Trophoblast cell (in vitro differentiated cells and primary cell): ENCODE data around the gene FNDC3B.

Experiments
- DNase-seq, 2 donors: peaks; one replicate each; pipeline ENCODE4 v3.0.0-alpha.2; 2016
- H2AFZ ChIP-seq: 2 replicates; pipeline ENCODE4 v1.6.1; 2013; ENCODE audit warnings: low read length, moderate library complexity, mild to moderate bottlenecking; ENCODE audit not compliant: insufficient read depth, poor library complexity
- H2AK5ac ChIP-seq: 2 replicates; pipeline ENCODE4 v1.6.1; 2013; ENCODE audit warnings: mild to moderate bottlenecking, low read length
- H2BK120ac ChIP-seq: 2 replicates; pipeline ENCODE4 v1.6.1; 2013; ENCODE audit warnings: low read length, mild to moderate bottlenecking, moderate library complexity; ENCODE audit not compliant: insufficient read depth, poor library complexity
- H2BK12ac ChIP-seq: 2 replicates; pipeline ENCODE4 v1.6.1; 2013; ENCODE audit warnings: mild to moderate bottlenecking, low read length, moderate library complexity
- H2BK5ac ChIP-seq: 2 replicates; pipeline ENCODE4 v1.6.1; 2013; ENCODE audit warnings: low read length, low read depth, moderate library complexity, mild to moderate bottlenecking; ENCODE audit not compliant: poor library complexity
- H3K14ac ChIP-seq: 2 replicates; pipeline ENCODE4 v1.6.1; 2013; ENCODE audit warnings: mild to moderate bottlenecking, low read length
- H3K18ac ChIP-seq: 2 replicates; pipeline ENCODE4 v1.6.1; 2013; ENCODE audit warnings: mild to moderate bottlenecking, low read length
- H3K23ac ChIP-seq: 2 replicates; pipeline ENCODE4 v1.6.1; 2013; ENCODE audit warnings: low read length
- H3K27ac ChIP-seq: 2 replicates; pipeline ENCODE4 v1.5.1; 2013; ENCODE audit warnings: low read depth, mild to moderate bottlenecking, inconsistent platforms, low read length, moderate library complexity
- H3K27me3 ChIP-seq: 2 replicates; pipeline ENCODE4 v1.6.1; 2013; ENCODE audit warnings: inconsistent platforms, mild to moderate bottlenecking, low read length, moderate library complexity; ENCODE audit not compliant: insufficient read depth
- H3K36me3 ChIP-seq, 2 experiments: 1 replicate in 1 of 2; 2 replicates in 1 of 2; pipeline ENCODE4 v1.6.1; 2013; ENCODE audit warnings: low read length in 2 of 2, mild to moderate bottlenecking in 2 of 2, moderate library complexity in 1 of 2; ENCODE audit not compliant: insufficient read depth in 2 of 2, control insufficient read depth in 1 of 2
- H3K4ac ChIP-seq: 2 replicates; pipeline ENCODE4 v1.6.1; 2013; ENCODE audit warnings: low read depth, mild to moderate bottlenecking, low read length, moderate library complexity
- H3K4me1 ChIP-seq, 2 experiments: 1 replicate in 1 of 2; 2 replicates in 1 of 2; pipeline ENCODE4 v1.6.1; 2013; ENCODE audit warnings: low read length in 2 of 2, mild to moderate bottlenecking in 2 of 2, moderate library complexity in 1 of 2; ENCODE audit not compliant: insufficient read depth in 2 of 2, control insufficient read depth in 1 of 2
- H3K4me2 ChIP-seq: 2 replicates; pipeline ENCODE4 v1.6.1; 2013; ENCODE audit warnings: inconsistent platforms, mild to moderate bottlenecking, low read length, moderate library complexity
- H3K4me3 ChIP-seq: 2 replicates; pipeline ENCODE4 v1.5.1; 2013; ENCODE audit warnings: mild to moderate bottlenecking, low read depth, low read length, inconsistent platforms
- H3K79me1 ChIP-seq: one replicate; pipeline ENCODE4 v1.6.1; 2013; ENCODE audit warnings: low read length
- H3K79me2 ChIP-seq: 2 replicates; pipeline ENCODE4 v1.6.1; 2013; ENCODE audit warnings: low read length, mild to moderate bottlenecking; ENCODE audit not compliant: control insufficient read depth, insufficient read depth, poor library complexity
- H3K9ac ChIP-seq: 2 replicates; pipeline ENCODE4 v1.6.1; 2013; ENCODE audit warnings: mild to moderate bottlenecking, low read length
- H3K9me3 ChIP-seq: 2 replicates; pipeline ENCODE4 v1.6.1; 2013; ENCODE audit warnings: low read depth, mild to moderate bottlenecking, control low read depth, inconsistent platforms, low read length; ENCODE audit not compliant: insufficient read depth
- H4K12ac ChIP-seq: 2 replicates; pipeline ENCODE4 v1.6.1; 2013; ENCODE audit warnings: low read depth, mild to moderate bottlenecking, low read length, moderate library complexity
- H4K8ac ChIP-seq: 2 replicates; pipeline ENCODE4 v1.6.1; 2013; ENCODE audit warnings: low read depth, mild to moderate bottlenecking, low read length, moderate library complexity
- H4K91ac ChIP-seq: one replicate; pipeline ENCODE4 v1.6.1; 2013; ENCODE audit warnings: low read depth, mild to moderate bottlenecking, low read length, moderate library complexity
- WGBS: extraction: QIAGEN DNeasy Blood & Tissue Kit; methylation state at CpG from one replicate; pipeline ENCODE4 v1.1.7; 2013; ENCODE audit warnings: missing lambda C conversion rate; ENCODE audit not compliant: insufficient read length, insufficient coverage; ENCODE audit errors: extremely low coverage; 5-methylcytosine and 5-hydroxymethylcytosine counted together

FNDC3B gene

DNA sequence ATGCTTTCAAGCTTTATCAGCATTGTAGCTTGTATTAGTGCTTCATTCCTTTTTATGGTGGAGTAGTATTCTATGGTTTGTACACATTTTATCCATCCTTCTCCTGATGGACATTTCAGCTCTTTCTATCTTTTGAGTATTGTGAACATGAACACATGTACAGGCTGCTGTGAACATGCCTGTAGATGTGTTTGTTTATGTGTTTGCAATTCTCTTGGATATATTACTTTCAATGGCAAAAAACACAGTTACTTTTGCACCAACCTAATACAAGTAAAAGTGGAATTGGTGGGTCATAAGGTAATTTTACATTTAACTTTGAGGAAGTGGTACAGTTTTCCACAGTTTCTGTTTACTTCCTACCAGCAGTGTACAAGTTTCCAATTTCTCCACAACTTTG, 180.4 kb downstream of the FNDC3B start:
- H3K23ac ChIP-seq, result no peak overlapping the region
- H3K4ac ChIP-seq, result no peak overlapping the region
- no peaks in the 10 kb centered on the region for H3K36me3 ChIP-seq
- H2AK5ac ChIP-seq, result no peak overlapping the region
- no peak overlapping the region for H3K4me3 ChIP-seq
- H2BK120ac ChIP-seq, result no peak overlapping the region
- no peak overlapping the region for H4K8ac ChIP-seq
- H3K9ac ChIP-seq, result no peak overlapping the region
- no peak overlapping the region for H3K14ac ChIP-seq
- H3K18ac ChIP-seq, result no peak overlapping the region
- H2AFZ ChIP-seq, result no peak overlapping the region
- peaks cover 4 to 11% of the 10 kb centered on the region in 2 experiments for H3K4me1 ChIP-seq
- H2BK12ac ChIP-seq, result no peak overlapping the region
- no peak overlapping the region for H3K27ac ChIP-seq
- H3K79me2 ChIP-seq, result peaks cover 2% of the 10 kb centered on the region
- H4K12ac ChIP-seq, result no peak overlapping the region
- no peaks in the 10 kb centered on the region for H3K27me3 ChIP-seq
- H3K4me2 ChIP-seq, result no peak overlapping the region
- H3K9me3 ChIP-seq, result no peaks in the 10 kb centered on the region
- H2BK5ac ChIP-seq, result no peak overlapping the region
- H4K91ac ChIP-seq, result no peak overlapping the region
- peaks cover 3% of the 10 kb centered on the region for H3K79me1 ChIP-seq
- no peak for DNase-seq

GRCh38 chr3:172221547-172221946, 182.2 kb downstream of the FNDC3B start:
- H2BK12ac ChIP-seq, result no peak overlapping the region
- WGBS, result no CpG with 5 or more reads among the region's 2 CpGs
- no peaks in the 10 kb centered on the region for H3K9me3 ChIP-seq
- H4K8ac ChIP-seq, result no peak overlapping the region
- no peak overlapping the region for H2AK5ac ChIP-seq
- no peak overlapping the region for H2BK120ac ChIP-seq
- no peak overlapping the region for H4K12ac ChIP-seq
- no peak overlapping the region for H3K4me2 ChIP-seq
- H3K9ac ChIP-seq, result no peak overlapping the region
- no peak overlapping the region for H3K4me3 ChIP-seq
- no peak overlapping the region for H3K27ac ChIP-seq
- no peak overlapping the region for H3K23ac ChIP-seq
- no peak overlapping the region for H3K14ac ChIP-seq
- no peak overlapping the region for H3K4ac ChIP-seq
- no peak overlapping the region for H2AFZ ChIP-seq
- no peaks in the 10 kb centered on the region for H3K27me3 ChIP-seq
- H3K36me3 ChIP-seq, result no peaks in the 10 kb centered on the region
- peaks cover 4 to 11% of the 10 kb centered on the region in 2 experiments for H3K4me1 ChIP-seq
- no peak overlapping the region for H4K91ac ChIP-seq
- H3K79me2 ChIP-seq, result peaks cover 2% of the 10 kb centered on the region
- peaks cover 6% of the 10 kb centered on the region for H3K79me1 ChIP-seq
- peak in 1 of 2 donors; percentile 58 for DNase-seq
- no peak overlapping the region for H2BK5ac ChIP-seq
- H3K18ac ChIP-seq, result no peak overlapping the region

- Histone ChIP-seq H2AK5ac (no peak overlapping the region), H4K91ac (no peak overlapping the region), H3K9me3 (no peaks in the 10 kb centered on the region), H3K4me2 (no peak overlapping the region), H3K9ac (no peak overlapping the region), H3K23ac (no peak overlapping the region), H3K4me1 (peaks cover 4 to 14% of the 10 kb centered on the region in 2 experiments), H2AFZ (no peak overlapping the region), H3K79me2 (peaks cover 2% of the 10 kb centered on the region), H3K27ac (no peak overlapping the region), H3K4me3 (no peak overlapping the region), H4K12ac (no peak overlapping the region), H3K14ac (no peak overlapping the region), H3K36me3 (no peaks in the 10 kb centered on the region), H2BK12ac (no peak overlapping the region), H4K8ac (no peak overlapping the region), H3K79me1 (peaks cover 8% of the 10 kb centered on the region), H2BK120ac (no peak overlapping the region), H3K18ac (peak overlapping the region; percentile 84), H2BK5ac (no peak overlapping the region), H3K27me3 (no peaks in the 10 kb centered on the region), H3K4ac (peak overlapping the region; percentile 19)
- DNase-seq, result no peak
- no CpG with 5 or more reads among the region's 10 CpGs for WGBS
Measured at GRCh38 chr3:172222478-172223071, 183.2 kb downstream of the FNDC3B start.

DNA sequence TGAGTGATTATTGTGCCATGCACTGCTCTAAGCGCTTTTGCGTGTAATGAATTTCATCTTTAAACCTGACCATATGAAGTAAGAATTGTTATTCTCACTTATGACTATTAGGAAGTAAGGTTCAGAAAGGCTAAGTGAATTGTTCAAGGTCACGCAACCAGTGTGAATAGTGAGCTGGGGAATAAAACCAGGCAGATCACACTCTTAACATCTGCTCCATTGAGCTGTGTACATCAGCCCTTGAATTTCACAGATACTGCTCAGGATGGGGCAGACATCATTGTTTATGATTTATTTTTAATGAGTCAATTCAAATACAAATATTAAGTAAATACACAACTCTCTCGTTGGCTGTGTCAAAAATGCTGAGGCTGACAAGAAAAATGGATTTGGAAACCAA, 184.5 kb downstream of the FNDC3B start:
- H3K4me2 ChIP-seq, result no peak overlapping the region
- no peak for DNase-seq

More for the DNA sequence above, 184.5 kb downstream of the FNDC3B start:
- no peak overlapping the region for H3K18ac ChIP-seq
- no peak overlapping the region for H3K14ac ChIP-seq
- peaks cover 4 to 9% of the 10 kb centered on the region in 2 experiments for H3K4me1 ChIP-seq
- H3K9ac ChIP-seq, result no peak overlapping the region
- no peak overlapping the region for H3K4me3 ChIP-seq
- H3K79me2 ChIP-seq, result peaks cover 2% of the 10 kb centered on the region
- peaks cover 7% of the 10 kb centered on the region for H3K79me1 ChIP-seq
- no peak overlapping the region for H3K23ac ChIP-seq
- no peaks in the 10 kb centered on the region for H3K27me3 ChIP-seq
- H4K12ac ChIP-seq, result no peak overlapping the region
- H2AK5ac ChIP-seq, result no peak overlapping the region
- H4K91ac ChIP-seq, result no peak overlapping the region
- no peak overlapping the region for H4K8ac ChIP-seq
- H2BK5ac ChIP-seq, result peak overlapping the region; percentile 31
- H2AFZ ChIP-seq, result no peak overlapping the region
- no peak overlapping the region for H3K4ac ChIP-seq
- no CpG with 5 or more reads among the region's 4 CpGs for WGBS
- no peak overlapping the region for H2BK12ac ChIP-seq
- H3K27ac ChIP-seq, result no peak overlapping the region
- H3K36me3 ChIP-seq, result no peaks in the 10 kb centered on the region
- H3K9me3 ChIP-seq, result no peaks in the 10 kb centered on the region
- no peak overlapping the region for H2BK120ac ChIP-seq
